Measurements from ENCODE around the gene SKAP1. TPM values are rescaled to one million over a fixed set of nuclear protein-coding genes. Genes with fewer than 3 reads are reported as not detected.
A peak's percentile ranks its signal among the peaks of the same experiment; 100 is the strongest.
"Not testable (repeated sequence)": the region's sequence is repeated elsewhere in the genome, so short reads cannot be mapped to it uniquely, and the experiment has no call there.

SKAP1 gene
- total RNA-seq, 2 experiments from 2014 or later: 75.5 to 91.4 TPM

DNA sequence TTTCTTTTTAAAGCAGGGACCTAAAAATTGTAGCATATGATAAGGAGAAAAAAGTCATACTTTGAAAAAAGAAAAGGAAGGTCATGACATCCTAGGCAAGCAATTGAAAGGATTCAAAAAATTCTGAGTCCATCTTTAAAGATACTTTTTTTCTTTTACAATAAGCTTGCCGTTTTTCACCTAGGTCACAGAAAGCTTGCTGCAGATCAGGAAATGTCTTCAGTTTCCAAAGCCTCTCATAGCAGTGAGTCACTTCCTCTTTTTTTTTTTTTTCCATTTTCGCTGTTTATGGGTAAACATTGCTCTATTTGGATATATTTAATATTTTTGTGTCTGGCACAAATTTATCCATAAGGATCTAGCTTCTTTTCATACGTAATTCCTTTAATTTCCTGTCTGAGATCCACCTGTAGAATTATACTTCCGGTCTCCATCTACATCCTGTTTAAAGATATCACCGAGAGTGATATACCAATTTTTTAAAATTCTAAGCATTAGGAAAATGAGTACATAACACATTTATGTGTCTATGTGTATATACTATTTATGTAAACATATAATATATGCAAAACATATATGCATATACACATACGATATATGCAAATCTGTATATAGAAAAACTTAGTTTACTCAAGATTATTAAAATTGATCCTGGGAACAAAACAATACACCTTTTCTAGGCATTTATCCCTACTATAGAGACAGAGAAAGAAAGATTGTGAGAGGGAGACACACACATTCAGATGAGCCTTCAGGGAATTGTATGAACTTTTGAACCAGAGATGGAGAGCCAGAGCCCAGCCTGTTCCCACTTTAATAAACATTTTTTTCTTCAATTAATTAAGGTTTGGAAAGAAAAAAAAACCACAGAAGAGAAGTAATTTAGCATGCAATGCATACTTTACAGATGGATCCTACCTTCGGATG is 134.4 kb downstream of the SKAP1 start:
- no peaks in the 10 kb centered on the region for H3K27me3 Mint-ChIP-seq
- H3K36me3 Mint-ChIP-seq: peaks cover 7% of the 10 kb centered on the region
- H3K27ac Mint-ChIP-seq: peak overlapping the region; percentile 90
- no peak for DNase-seq
- ATAC-seq: peak; percentile 86
- CTCF ChIA-PET: interaction anchor here (1.2 to 1.7 kb wide), 3 partner anchors 12 to 297 kb away, joined by 4 to 6 read pairs (median 4); partner anchors contain the start of gene HOXB5
- peaks cover 30% of the 10 kb centered on the region for H3K4me1 Mint-ChIP-seq
- no peaks in the 10 kb centered on the region for H3K9me3 Mint-ChIP-seq (ENCODE audit: low read depth)
- H3K4me3 Mint-ChIP-seq: peak overlapping the region; percentile 74

DNA sequence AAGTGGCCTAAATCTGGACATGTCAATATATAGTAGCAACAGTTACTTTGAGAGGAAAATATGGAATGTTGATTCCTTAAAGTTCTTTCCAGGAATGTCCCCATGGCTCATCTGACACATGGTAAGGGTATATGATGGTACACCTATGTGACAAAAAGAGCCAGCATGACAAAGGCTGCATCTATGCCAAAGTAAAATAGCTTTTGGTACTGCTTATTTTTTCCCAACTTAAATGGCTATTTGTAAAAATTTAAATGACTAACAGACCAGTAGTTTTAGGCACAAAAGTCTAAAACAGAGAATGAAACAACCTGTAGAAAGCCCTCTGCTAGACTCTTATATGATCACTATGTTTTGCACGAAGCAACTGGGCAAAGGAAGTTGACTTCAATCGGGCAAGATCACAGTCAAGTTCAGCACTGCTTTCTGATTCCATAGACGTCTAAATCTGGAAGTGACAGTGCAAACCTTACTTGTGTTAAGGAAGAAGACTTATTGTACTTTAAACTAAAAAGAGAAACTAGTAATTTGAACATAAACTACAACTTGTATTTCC is 135.1 kb downstream of the SKAP1 start:
- peak overlapping the region; percentile 90 for H3K27ac Mint-ChIP-seq
- peaks cover 26% of the 10 kb centered on the region for H3K4me1 Mint-ChIP-seq
- DNase-seq (no peak), ATAC-seq (peak; percentile 76)
- no peaks in the 10 kb centered on the region for H3K27me3 Mint-ChIP-seq
- peak overlapping the region; percentile 74 for H3K4me3 Mint-ChIP-seq
- CTCF ChIA-PET: interaction anchor here (1.2 to 1.7 kb wide), 5 partner anchors 13 to 298 kb away, joined by 3 to 6 read pairs (median 4); partner anchors contain the start of gene HOXB5
- peaks cover 7% of the 10 kb centered on the region for H3K36me3 Mint-ChIP-seq
- no peaks in the 10 kb centered on the region for H3K9me3 Mint-ChIP-seq (ENCODE audit: low read depth)

DNA sequence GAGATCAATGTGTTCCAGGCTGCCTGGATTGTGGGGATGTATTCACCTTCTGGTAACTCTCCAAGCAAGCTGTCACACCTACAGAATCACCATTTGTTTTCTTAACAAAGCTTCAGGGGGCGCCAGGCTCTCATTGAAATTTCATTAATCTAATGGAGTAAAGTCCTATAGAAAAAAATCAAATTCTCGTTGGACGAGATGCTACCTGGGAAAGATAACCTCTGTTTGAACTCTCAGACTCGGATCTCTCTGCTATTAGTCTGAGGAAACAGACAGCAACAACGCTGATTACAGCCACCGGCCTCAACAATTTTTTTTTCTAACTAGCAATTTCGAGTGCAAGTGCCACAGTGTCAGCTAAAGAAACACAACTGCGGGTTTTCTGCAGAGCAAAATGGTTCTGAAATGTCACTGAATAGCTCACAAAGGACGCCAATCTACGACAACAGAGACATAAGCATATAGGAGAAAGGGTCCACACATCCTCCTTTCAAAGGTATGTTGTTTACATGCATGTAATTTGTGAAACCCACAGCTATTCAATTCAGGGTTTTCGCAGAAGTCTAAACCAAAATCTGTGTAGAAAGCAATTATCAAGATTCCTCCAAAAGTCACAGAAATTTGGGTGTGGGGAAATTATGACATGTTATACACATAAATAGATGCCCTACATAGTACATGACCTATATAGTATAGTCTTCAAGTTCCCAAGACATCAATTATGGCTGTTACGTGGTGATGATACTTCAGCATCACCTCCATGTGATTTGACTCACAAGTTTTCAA is 135.8 kb downstream of the SKAP1 start:
- Mint-ChIP-seq H3K4me1 (peaks cover 23% of the 10 kb centered on the region), H3K9me3 (ENCODE audit: low read depth) (no peaks in the 10 kb centered on the region), H3K27me3 (no peaks in the 10 kb centered on the region), H3K27ac (peak overlapping the region; percentile 90), H3K36me3 (peaks cover 5% of the 10 kb centered on the region), H3K4me3 (no peak overlapping the region)
- DNase-seq (no peak), ATAC-seq (peak; percentile 22)
- CTCF ChIA-PET: interaction anchor here (1.2 to 1.8 kb wide), 5 partner anchors 14 to 57 kb away, joined by 3 to 7 read pairs (median 4); no protein-coding TSS in a partner anchor

DNA sequence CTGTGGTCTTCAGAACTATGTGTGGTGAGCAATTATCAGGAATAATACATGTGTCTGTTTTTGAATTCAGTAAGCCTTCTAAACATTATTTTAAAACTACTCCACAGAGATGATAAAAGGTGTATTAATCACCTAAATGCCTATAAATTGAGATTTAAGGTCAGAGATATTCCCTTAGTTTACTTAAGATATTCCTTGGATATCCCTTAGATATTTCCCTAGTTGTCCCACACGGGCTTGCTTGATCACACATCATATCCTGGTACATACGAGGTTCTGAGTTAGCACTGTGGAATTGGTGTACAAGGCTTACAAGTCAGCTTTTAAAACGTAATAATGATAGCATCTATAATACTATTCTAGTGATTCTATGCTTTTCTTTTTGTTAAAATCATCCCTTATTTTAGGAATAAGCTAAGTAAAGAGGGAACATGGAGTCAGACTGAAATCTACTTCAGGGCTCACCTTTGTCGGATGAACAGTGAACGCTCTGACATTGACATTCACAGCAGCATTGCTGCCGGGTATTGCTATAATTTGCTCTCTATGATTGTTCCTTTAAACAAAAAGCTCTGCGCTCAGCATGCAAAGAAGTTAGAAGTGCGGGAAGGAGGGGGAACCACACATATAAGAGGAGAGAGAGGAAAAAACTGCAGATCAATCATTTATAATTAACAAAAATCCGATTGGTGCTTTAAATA is 136.5 kb downstream of the SKAP1 start:
- H3K27ac Mint-ChIP-seq: peak overlapping the region; percentile 61
- CTCF ChIA-PET: interaction anchor here (1.2 to 1.8 kb wide), 5 partner anchors 14 to 58 kb away, joined by 3 to 7 read pairs (median 4); no protein-coding TSS in a partner anchor
- H3K9me3 Mint-ChIP-seq (ENCODE audit: low read depth): no peaks in the 10 kb centered on the region
- no peaks in the 10 kb centered on the region for H3K27me3 Mint-ChIP-seq
- H3K4me3 Mint-ChIP-seq: no peak overlapping the region
- peaks cover 5% of the 10 kb centered on the region for H3K36me3 Mint-ChIP-seq
- no peak for ATAC-seq
- no peak for DNase-seq
- peaks cover 23% of the 10 kb centered on the region for H3K4me1 Mint-ChIP-seq

DNA sequence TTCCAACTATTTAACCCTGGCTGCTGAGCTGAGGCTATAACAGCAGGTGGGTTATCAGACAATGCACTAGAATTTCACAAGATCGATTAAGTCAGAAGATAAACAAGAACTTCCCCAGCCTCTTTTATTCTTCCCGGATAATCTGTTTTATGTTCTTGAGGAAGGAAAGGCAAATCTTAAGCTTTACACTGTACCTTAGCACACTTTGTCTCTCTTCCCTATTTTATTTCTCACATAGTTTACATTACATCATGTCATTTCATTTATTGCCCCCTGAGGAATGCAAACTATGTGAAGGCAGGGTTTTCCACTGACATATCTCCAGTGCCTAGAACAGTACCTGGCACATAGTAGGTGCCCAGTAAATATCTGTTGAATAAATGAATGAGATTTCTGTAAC is 139.6 kb downstream of the SKAP1 start:
- Mint-ChIP-seq H3K36me3 (peaks cover 4% of the 10 kb centered on the region), H3K4me1 (peaks cover 18% of the 10 kb centered on the region), H3K27ac (no peak overlapping the region), H3K4me3 (no peak overlapping the region), H3K27me3 (no peaks in the 10 kb centered on the region), H3K9me3 (ENCODE audit: low read depth) (no peaks in the 10 kb centered on the region)
- CTCF ChIA-PET: no interaction called here
- DNase-seq (no peak), ATAC-seq (no peak)

DNA sequence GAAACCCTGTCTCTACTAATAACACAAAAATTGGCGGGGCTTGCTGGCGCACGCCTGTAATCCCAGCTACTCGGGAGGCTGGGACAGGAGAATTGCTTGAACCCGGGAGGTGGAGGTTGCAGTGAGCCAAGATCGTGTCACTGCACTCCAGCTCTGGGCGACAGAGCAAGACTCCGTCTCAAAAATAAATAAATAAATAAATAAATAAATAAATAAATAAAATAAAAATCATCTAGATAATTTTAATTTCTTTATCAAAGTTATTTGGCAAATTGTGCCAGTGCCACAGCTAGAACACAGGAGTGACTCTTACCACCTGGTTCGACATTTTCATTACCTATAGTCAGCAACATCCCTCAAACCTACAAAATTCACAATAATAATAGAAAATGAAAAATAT is 143.1 kb downstream of the SKAP1 start:
- H3K27ac Mint-ChIP-seq; ATAC-seq; H3K36me3 Mint-ChIP-seq; CTCF ChIA-PET; H3K9me3 Mint-ChIP-seq (ENCODE audit: low read depth); DNase-seq; H3K4me1 Mint-ChIP-seq; H3K27me3 Mint-ChIP-seq; H3K4me3 Mint-ChIP-seq: not testable (repeated sequence)

DNA sequence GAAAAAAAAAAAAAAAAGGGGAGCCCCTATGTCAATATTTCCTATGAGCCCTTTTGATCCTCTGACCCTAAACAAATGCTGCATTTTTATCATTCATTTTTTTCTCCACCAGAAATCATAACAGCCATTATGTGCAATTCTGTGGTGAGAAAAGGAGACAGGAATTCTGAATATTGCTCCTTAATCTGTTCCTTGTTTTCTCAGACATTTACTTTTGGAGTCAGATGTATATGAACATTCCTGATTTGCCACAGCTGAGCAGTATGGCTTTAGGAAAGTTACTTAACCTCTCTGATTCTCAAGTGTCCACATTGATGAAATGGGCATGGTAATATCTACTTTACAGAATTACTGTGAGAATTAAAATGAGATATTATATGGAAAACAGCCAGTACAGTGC is 144.4 kb downstream of the SKAP1 start:
- DNase-seq (no peak), ATAC-seq (no peak)
- Mint-ChIP-seq H3K4me3 (no peak overlapping the region), H3K36me3 (peaks cover 1% of the 10 kb centered on the region), H3K9me3 (ENCODE audit: low read depth) (no peaks in the 10 kb centered on the region), H3K27ac (no peak overlapping the region), H3K4me1 (peaks cover 1% of the 10 kb centered on the region), H3K27me3 (no peaks in the 10 kb centered on the region)
- CTCF ChIA-PET: interaction anchor here (1.0 kb wide), 1 partner anchor 210 kb away, joined by 4 read pairs; no protein-coding TSS in a partner anchor

DNA sequence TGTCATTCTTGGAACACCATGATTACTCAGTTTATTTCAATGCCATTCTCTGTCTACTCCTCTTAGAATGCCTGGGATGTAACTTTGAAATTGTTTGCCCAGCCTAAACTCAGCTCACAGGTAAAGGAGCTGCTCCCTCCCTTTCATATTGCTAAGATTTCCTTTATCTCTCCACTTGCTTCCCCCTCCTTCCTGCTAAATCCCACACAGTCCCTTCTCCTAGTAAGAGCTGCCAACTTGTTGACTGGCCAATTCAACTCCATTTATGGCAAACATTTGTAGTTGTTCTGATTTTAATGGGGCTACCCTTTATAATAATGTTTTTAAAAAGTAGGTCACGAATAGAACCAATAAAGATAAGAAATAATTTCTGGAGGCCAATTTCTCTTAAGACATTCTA is 146.1 kb downstream of the SKAP1 start:
- DNase-seq (no peak), ATAC-seq (no peak)
- no peaks in the 10 kb centered on the region for H3K9me3 Mint-ChIP-seq (ENCODE audit: low read depth)
- H3K27ac Mint-ChIP-seq: no peak overlapping the region
- no peaks in the 10 kb centered on the region for H3K27me3 Mint-ChIP-seq
- CTCF ChIA-PET: no interaction called here
- peaks cover 1% of the 10 kb centered on the region for H3K4me1 Mint-ChIP-seq
- H3K4me3 Mint-ChIP-seq: no peak overlapping the region
- H3K36me3 Mint-ChIP-seq: peaks cover 5% of the 10 kb centered on the region

DNA sequence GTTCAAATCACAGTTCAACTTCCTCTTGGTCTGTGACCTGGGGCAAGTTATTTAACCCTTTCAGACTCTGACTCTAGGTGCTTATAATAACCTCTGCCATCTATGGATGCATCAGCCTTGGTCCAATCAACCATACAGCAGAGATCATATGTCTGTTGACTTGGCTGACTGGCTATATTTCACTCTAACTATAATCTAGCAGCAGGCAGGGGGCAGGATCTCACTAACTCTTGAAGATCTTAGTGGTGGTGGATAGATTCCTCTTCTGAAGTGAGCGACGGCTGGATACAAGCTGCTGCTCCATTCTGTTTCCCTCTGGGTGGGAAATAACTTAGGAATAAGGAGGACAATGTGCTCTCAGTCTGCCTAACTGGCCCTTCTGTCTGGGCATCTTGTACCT is 146.6 kb downstream of the SKAP1 start:
- Mint-ChIP-seq H3K27me3 (no peaks in the 10 kb centered on the region), H3K4me1 (peaks cover 3% of the 10 kb centered on the region), H3K9me3 (ENCODE audit: low read depth) (no peaks in the 10 kb centered on the region)

DNA sequence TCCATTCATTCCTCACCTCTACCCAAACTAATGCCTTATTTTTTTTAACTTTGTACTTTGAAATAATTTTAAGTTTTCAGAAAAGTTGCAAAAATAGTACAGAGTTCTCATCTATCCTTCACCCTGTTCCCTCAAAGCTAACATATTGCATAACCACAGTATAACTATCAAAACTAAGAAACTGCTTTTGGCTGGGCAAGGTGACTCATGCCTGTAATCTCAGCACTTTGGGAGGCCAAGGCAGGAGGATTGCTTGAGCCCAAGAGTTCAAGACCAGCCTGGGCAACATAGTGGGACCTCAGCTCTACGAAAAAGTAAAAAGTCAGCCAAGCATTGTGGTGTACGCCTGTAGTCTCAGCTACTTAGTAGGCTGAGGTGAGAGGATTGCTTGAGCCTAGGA is 147.7 kb downstream of the SKAP1 start:
- CTCF ChIA-PET: no interaction called here
- Mint-ChIP-seq H3K9me3 (ENCODE audit: low read depth) (no peaks in the 10 kb centered on the region), H3K27ac (no peak overlapping the region), H3K4me3 (no peak overlapping the region), H3K27me3 (no peaks in the 10 kb centered on the region), H3K4me1 (peaks cover 6% of the 10 kb centered on the region), H3K36me3 (peaks cover 9% of the 10 kb centered on the region)
- DNase-seq (no peak), ATAC-seq (no peak)

More for the DNA sequence above, 146.6 kb downstream of the SKAP1 start:
- ATAC-seq: no peak
- no peak for DNase-seq
- Mint-ChIP-seq H3K27ac (no peak overlapping the region), H3K36me3 (peaks cover 7% of the 10 kb centered on the region), H3K4me3 (no peak overlapping the region)
- CTCF ChIA-PET: no interaction called here

DNA sequence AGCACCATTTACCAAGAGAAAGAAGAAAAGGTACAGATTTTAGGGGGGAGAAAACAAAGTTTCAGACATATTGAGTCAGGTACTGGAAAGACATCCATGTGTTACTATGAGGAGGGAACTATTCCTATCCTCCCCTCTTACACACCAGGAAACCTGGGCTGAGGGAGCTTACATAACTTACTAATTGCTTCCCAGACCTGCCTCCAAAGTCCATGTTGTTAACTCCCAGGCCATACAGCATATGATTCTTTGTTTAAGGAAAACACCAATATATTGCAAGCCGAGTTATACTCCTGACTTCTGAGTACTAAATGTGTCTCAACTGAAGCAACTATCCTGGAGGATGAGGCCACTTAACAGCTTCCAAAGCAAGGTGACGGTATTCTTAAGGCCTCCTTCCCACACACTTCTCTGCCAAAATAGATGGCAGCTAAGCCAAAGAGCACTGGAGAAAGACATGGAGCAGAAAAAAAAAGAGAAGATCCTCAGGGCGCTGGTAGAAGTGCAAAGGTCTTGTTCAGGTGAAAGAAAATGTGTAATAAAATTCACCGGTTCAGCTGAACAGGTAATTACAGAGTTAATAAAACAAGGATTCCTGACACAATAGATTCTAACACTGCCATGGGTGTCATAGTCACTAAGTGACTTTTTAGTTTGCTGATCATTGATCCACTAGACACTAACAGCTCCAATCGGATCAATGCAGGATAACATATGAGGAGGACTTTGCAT is 151.1 kb downstream of the SKAP1 start:
- DNase-seq: no peak
- H3K27me3 Mint-ChIP-seq: no peaks in the 10 kb centered on the region
- no peak for ATAC-seq
- H3K4me3 Mint-ChIP-seq: no peak overlapping the region
- CTCF ChIA-PET: interaction anchor here (0.9 to 3.0 kb wide), 2 partner anchors 15 kb away, joined by 3 to 15 read pairs; no protein-coding TSS in a partner anchor
- H3K27ac Mint-ChIP-seq: no peak overlapping the region
- H3K9me3 Mint-ChIP-seq (ENCODE audit: low read depth): no peaks in the 10 kb centered on the region
- H3K4me1 Mint-ChIP-seq: peaks cover 8% of the 10 kb centered on the region
- peaks cover 11% of the 10 kb centered on the region for H3K36me3 Mint-ChIP-seq

DNA sequence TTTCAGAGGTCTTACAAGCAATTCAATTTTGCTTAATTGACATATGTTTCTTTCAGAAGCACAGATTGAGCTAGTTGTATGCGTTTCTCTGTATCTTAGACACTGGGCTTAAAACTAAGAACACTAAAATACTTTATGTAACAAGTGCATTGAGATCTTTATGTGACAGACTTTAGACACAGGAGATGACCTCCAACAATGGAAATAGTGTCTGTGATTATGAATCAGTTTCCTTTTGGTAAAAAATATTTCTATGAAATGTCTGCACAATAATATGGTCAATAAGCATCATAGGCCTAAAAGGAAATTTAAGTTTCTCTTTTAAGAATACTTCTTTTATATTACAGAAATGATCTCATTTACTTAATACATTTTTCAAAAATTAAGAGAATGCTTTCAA is 153.2 kb downstream of the SKAP1 start:
- DNase-seq (no peak), ATAC-seq (no peak)
- no peaks in the 10 kb centered on the region for H3K9me3 Mint-ChIP-seq (ENCODE audit: low read depth)
- H3K36me3 Mint-ChIP-seq: peaks cover 10% of the 10 kb centered on the region
- H3K4me3 Mint-ChIP-seq: no peak overlapping the region
- H3K4me1 Mint-ChIP-seq: peaks cover 6% of the 10 kb centered on the region
- no peaks in the 10 kb centered on the region for H3K27me3 Mint-ChIP-seq
- CTCF ChIA-PET: no interaction called here
- H3K27ac Mint-ChIP-seq: no peak overlapping the region
